22Rv1 (cell line): Measurements from ENCODE around the gene DEPDC5.

ENCODE experiments used
- ZFX ChIP-seq: fragments of 450-650 bp; IDR thresholded peaks from 2 replicates; pipeline ENCODE4 v1.6.1; 2017; ENCODE audit warnings: antibody characterized with exemption, borderline replicate concordance
- TF ChIP-seq, protein P1 (sequence below): fragments of 450-650 bp; IDR thresholded peaks from 2 replicates; pipeline ENCODE4 v1.5.1; 2017; ENCODE audit warnings: mild to moderate bottlenecking

GRCh38 chr22:31764785-31765184 is 11.0 kb downstream of the DEPDC5 start:
- TF ChIP-seq, protein P1, sequence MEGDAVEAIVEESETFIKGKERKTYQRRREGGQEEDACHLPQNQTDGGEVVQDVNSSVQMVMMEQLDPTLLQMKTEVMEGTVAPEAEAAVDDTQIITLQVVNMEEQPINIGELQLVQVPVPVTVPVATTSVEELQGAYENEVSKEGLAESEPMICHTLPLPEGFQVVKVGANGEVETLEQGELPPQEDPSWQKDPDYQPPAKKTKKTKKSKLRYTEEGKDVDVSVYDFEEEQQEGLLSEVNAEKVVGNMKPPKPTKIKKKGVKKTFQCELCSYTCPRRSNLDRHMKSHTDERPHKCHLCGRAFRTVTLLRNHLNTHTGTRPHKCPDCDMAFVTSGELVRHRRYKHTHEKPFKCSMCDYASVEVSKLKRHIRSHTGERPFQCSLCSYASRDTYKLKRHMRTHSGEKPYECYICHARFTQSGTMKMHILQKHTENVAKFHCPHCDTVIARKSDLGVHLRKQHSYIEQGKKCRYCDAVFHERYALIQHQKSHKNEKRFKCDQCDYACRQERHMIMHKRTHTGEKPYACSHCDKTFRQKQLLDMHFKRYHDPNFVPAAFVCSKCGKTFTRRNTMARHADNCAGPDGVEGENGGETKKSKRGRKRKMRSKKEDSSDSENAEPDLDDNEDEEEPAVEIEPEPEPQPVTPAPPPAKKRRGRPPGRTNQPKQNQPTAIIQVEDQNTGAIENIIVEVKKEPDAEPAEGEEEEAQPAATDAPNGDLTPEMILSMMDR = no peak
- TF ChIP-seq ZFX = no peak
